HEK293 (cell line): ENCODE measurements around the gene CHST12.

ENCODE experiments used
- CTCF ChIA-PET: fragments of 350-600 bp; formaldehyde crosslinking; extraction: SDS; loops from one replicate; lab custom pipeline; 2021; ENCODE audit warnings: antibody characterized with exemption; lab: Yijun Ruan, JAX
- POLR2A ChIA-PET: fragments of 300-600 bp; formaldehyde crosslinking; extraction: SDS; loops from one replicate; lab custom pipeline; 2020; ENCODE audit warnings: antibody characterized with exemption, inconsistent platforms; lab: Yijun Ruan, JAX
- H3K27ac ChIP-seq: fragments of 200-500 bp; sonication (Bioruptor generic); 2 replicates; pipeline ENCODE4 v1.5.1; 2014; ENCODE audit warnings: low read depth, low read length, control low read depth, inconsistent platforms; ENCODE audit errors: extremely low read depth
- H3K36me3 ChIP-seq, 2 experiments: fragments of 200-500 bp in 1 of 2; sonication (Bioruptor generic) in 1 of 2; 1 replicate in 1 of 2; 2 replicates in 1 of 2; pipeline ENCODE4 v1.5.1; 2014 to 2017; ENCODE audit warnings: inconsistent platforms in 2 of 2, low read length in 2 of 2; ENCODE audit not compliant: control insufficient read depth in 2 of 2, insufficient read depth in 1 of 2
- H3K4me1 ChIP-seq: fragments of 200-500 bp; sonication (Bioruptor generic); 2 replicates; pipeline ENCODE4 v1.5.1; 2014; ENCODE audit warnings: mild to moderate bottlenecking, low read length, inconsistent platforms; ENCODE audit not compliant: control insufficient read depth, insufficient read depth
- H3K4me3 ChIP-seq: 2 replicates; pipeline ENCODE4 v1.5.1; 2011; ENCODE audit warnings: low read depth, mild to moderate bottlenecking, control low read depth, low read length, moderate library complexity
- H3K9me3 ChIP-seq: fragments of 200-500 bp; sonication (Bioruptor generic); 2 replicates; pipeline ENCODE4 v1.5.1; 2014; ENCODE audit warnings: low read depth, low read length, inconsistent platforms; ENCODE audit not compliant: control insufficient read depth, insufficient read depth
- ELK4 ChIP-seq: IDR thresholded peaks from 2 replicates; pipeline ENCODE4 v1.6.1; 2011; ENCODE audit warnings: mild to moderate bottlenecking, low read depth, low read length, borderline replicate concordance
- HOXA7 ChIP-seq: sonication (generic); formaldehyde crosslinking; IDR thresholded peaks from 2 replicates; pipeline ENCODE4 v1.8.1; 2022; ENCODE audit warnings: missing genetic modification reagents, borderline replicate concordance
- IKZF3 ChIP-seq: fragments of 450-650 bp; IDR thresholded peaks from 2 replicates; pipeline ENCODE4 v1.5.0; 2018; ENCODE audit warnings: missing biosample characterization, mild to moderate bottlenecking, missing genetic modification characterization, moderate library complexity
- MEIS1 ChIP-seq: sonication (generic); formaldehyde crosslinking; IDR thresholded peaks from 2 replicates; pipeline ENCODE4 v1.8.1; 2022; ENCODE audit warnings: missing genetic modification reagents, mild to moderate bottlenecking, borderline replicate concordance
- SCRT2 ChIP-seq: fragments of 450-650 bp; formaldehyde crosslinking; IDR thresholded peaks from 2 replicates; pipeline ENCODE4 v1.5.1; 2016; ENCODE audit warnings: missing biosample characterization, missing genetic modification characterization
- SP3 ChIP-seq: fragments of 450-650 bp; formaldehyde crosslinking; IDR thresholded peaks from 2 replicates; pipeline ENCODE4 v1.5.1; 2016; ENCODE audit warnings: missing biosample characterization, missing genetic modification characterization
- TCF7L2 ChIP-seq: IDR thresholded peaks from 2 replicates; pipeline ENCODE4 v1.6.1; 2011; ENCODE audit warnings: low read depth, mild to moderate bottlenecking, inconsistent platforms, low read length, moderate library complexity, borderline replicate concordance
- YY1 ChIP-seq: fragments of 450-650 bp; formaldehyde crosslinking; IDR thresholded peaks from 2 replicates; pipeline ENCODE4 v1.5.1; 2018; ENCODE audit warnings: missing biosample characterization, missing genetic modification characterization
- ZBTB1 ChIP-seq: fragments of 450-650 bp; formaldehyde crosslinking; IDR thresholded peaks from 2 replicates; pipeline ENCODE4 v1.5.1; 2016; ENCODE audit warnings: missing biosample characterization, missing genetic modification characterization
- ZBTB10 ChIP-seq: fragments of 450-650 bp; formaldehyde crosslinking; IDR thresholded peaks from 2 replicates; pipeline ENCODE4 v1.5.1; 2016; ENCODE audit warnings: missing biosample characterization, missing genetic modification characterization
- ZBTB17 ChIP-seq: fragments of 450-650 bp; formaldehyde crosslinking; IDR thresholded peaks from 2 replicates; pipeline ENCODE4 v1.5.1; 2016; ENCODE audit warnings: missing biosample characterization, missing genetic modification characterization
- ZBTB20 ChIP-seq: fragments of 450-650 bp; formaldehyde crosslinking; IDR thresholded peaks from 2 replicates; pipeline ENCODE4 v1.5.1; 2016; ENCODE audit warnings: missing biosample characterization, missing genetic modification characterization
- ZEB2 ChIP-seq: fragments of 450-650 bp; formaldehyde crosslinking; IDR thresholded peaks from 2 replicates; pipeline ENCODE4 v1.5.1; 2016; ENCODE audit warnings: missing biosample characterization, missing genetic modification characterization
- ZNF138 ChIP-seq: fragments of 450-650 bp; formaldehyde crosslinking; IDR thresholded peaks from 2 replicates; pipeline ENCODE4 v1.5.1; 2016; ENCODE audit warnings: missing biosample characterization, missing genetic modification characterization, borderline replicate concordance
- ZNF214 ChIP-seq: fragments of 450-650 bp; formaldehyde crosslinking; IDR thresholded peaks from 2 replicates; pipeline ENCODE4 v1.5.1; 2017; ENCODE audit warnings: missing biosample characterization, mild to moderate bottlenecking, missing genetic modification characterization, borderline replicate concordance
- ZNF266 ChIP-seq: fragments of 450-650 bp; formaldehyde crosslinking; IDR thresholded peaks from 2 replicates; pipeline ENCODE4 v1.5.1; 2016; ENCODE audit warnings: missing biosample characterization, missing genetic modification characterization, low read depth
- ZNF280C ChIP-seq: fragments of 450-650 bp; formaldehyde crosslinking; IDR thresholded peaks from 2 replicates; pipeline ENCODE4 v1.5.1; 2016; ENCODE audit warnings: missing biosample characterization, missing genetic modification characterization
- ZNF302 ChIP-seq: fragments of 450-650 bp; formaldehyde crosslinking; IDR thresholded peaks from 2 replicates; pipeline ENCODE4 v1.5.1; 2016; ENCODE audit warnings: missing biosample characterization, missing genetic modification characterization, low read depth
- ZNF391 ChIP-seq: fragments of 450-650 bp; formaldehyde crosslinking; IDR thresholded peaks from 2 replicates; pipeline ENCODE4 v1.5.1; 2016; ENCODE audit warnings: low read depth, missing biosample characterization, missing genetic modification characterization, borderline replicate concordance
- ZNF555 ChIP-seq: fragments of 450-650 bp; formaldehyde crosslinking; conservative IDR thresholded peaks from 2 replicates; pipeline ENCODE4 v1.5.1; 2017; ENCODE audit warnings: missing biosample characterization, mild to moderate bottlenecking, missing genetic modification characterization, inconsistent platforms
- ZNF585B ChIP-seq: fragments of 450-650 bp; formaldehyde crosslinking; IDR thresholded peaks from 2 replicates; pipeline ENCODE4 v1.5.1; 2016; ENCODE audit warnings: missing biosample characterization, missing genetic modification characterization
- ZNF664 ChIP-seq: fragments of 450-650 bp; formaldehyde crosslinking; IDR thresholded peaks from 2 replicates; pipeline ENCODE4 v1.5.1; 2016; ENCODE audit warnings: missing biosample characterization, missing genetic modification characterization
- ZNF677 ChIP-seq: fragments of 450-650 bp; IDR thresholded peaks from 2 replicates; pipeline ENCODE4 v1.5.0; 2018; ENCODE audit warnings: missing biosample characterization, mild to moderate bottlenecking, missing genetic modification characterization, moderate library complexity
- ZSCAN30 ChIP-seq: fragments of 450-650 bp; IDR thresholded peaks from 2 replicates; pipeline ENCODE4 v1.5.1; 2018; ENCODE audit warnings: missing biosample characterization, mild to moderate bottlenecking, missing genetic modification characterization, moderate library complexity
- ZSCAN4 ChIP-seq: fragments of 450-650 bp; formaldehyde crosslinking; IDR thresholded peaks from 2 replicates; pipeline ENCODE4 v1.5.1; 2017; ENCODE audit warnings: missing biosample characterization, missing genetic modification characterization
- ZSCAN5A ChIP-seq: fragments of 450-650 bp; formaldehyde crosslinking; IDR thresholded peaks from 2 replicates; pipeline ENCODE4 v1.5.1; 2016; ENCODE audit warnings: missing biosample characterization, missing genetic modification characterization

Gene CHST12

GRCh38 chr7:2471022-2471329 is 67.6 kb downstream of the CHST12 start (continued):
- TF ChIP-seq SCRT2 (tag by site-specific recombination), result no peak
- no peak for TF ChIP-seq ZNF302 (tag by site-specific recombination)
- no peak for TF ChIP-seq ZNF138
- no peak for TF ChIP-seq HOXA7 (CRISPR knock-in tag)
- TF ChIP-seq ZBTB17 (tag by site-specific recombination), result no peak

- Histone ChIP-seq H3K4me1 (no peaks in the 10 kb centered on the region), H3K36me3 (no peaks in the 10 kb centered on the region), H3K4me3 (no peak overlapping the region), H3K27ac (0 out of 2 replicates have a peak overlapping the region, but pooled peaks have one; percentile 3), H3K9me3 (no peaks in the 10 kb centered on the region)
- TF ChIP-seq ZNF391 (tag by site-specific recombination) (no peak), IKZF3 (no peak), ZBTB1 (tag by site-specific recombination) (no peak), ZSCAN4 (no peak), ZEB2 (tag by site-specific recombination) (no peak), ZBTB10 (tag by site-specific recombination) (no peak), ZBTB20 (tag by site-specific recombination) (no peak), SP3 (tag by site-specific recombination) (no peak)
- ChIA-PET CTCF (interaction anchor here (0.6 to 8.0 kb wide), 2 partner anchors 19 to 892 kb away, joined by 6 to 106 read pairs; no protein-coding TSS in a partner anchor), POLR2A (interaction anchor here (0.6 kb wide), 1 partner anchor 485 kb away, joined by 3 read pairs; no protein-coding TSS in a partner anchor)
Measured at GRCh38 chr7:2471396-2471795, 68.0 kb downstream of the CHST12 start.

- POLR2A ChIA-PET, result no interaction called here
- Histone ChIP-seq H3K27ac (no peak overlapping the region), H3K4me1 (no peaks in the 10 kb centered on the region), H3K9me3 (no peaks in the 10 kb centered on the region), H3K36me3 (no peaks in the 10 kb centered on the region), H3K4me3 (no peak overlapping the region)
- CTCF ChIA-PET, result interaction anchor here (0.7 to 0.9 kb wide), 4 partner anchors 8 to 1172 kb away, joined by 3 to 6 read pairs (median 4); no protein-coding TSS in a partner anchor
- no peak for TF ChIP-seq MEIS1 (CRISPR knock-in tag)
- TF ChIP-seq ZNF214 (tag by site-specific recombination), result no peak
- TF ChIP-seq ZNF677, result no peak
- no peak for TF ChIP-seq ZSCAN30 (tag by site-specific recombination)
- TF ChIP-seq ZNF555, result no peak
- TF ChIP-seq ELK4, result no peak
- TF ChIP-seq ZSCAN5A (tag by site-specific recombination), result no peak
- TF ChIP-seq HOXA7 (CRISPR knock-in tag), result no peak
- no peak for TF ChIP-seq ZNF585B
- TF ChIP-seq ZNF280C (tag by site-specific recombination), result no peak
- TF ChIP-seq ZBTB20 (tag by site-specific recombination), result no peak
- TF ChIP-seq ZNF664 (tag by site-specific recombination), result no peak
- TF ChIP-seq ZNF266 (tag by site-specific recombination), result no peak
- no peak for TF ChIP-seq ZNF391 (tag by site-specific recombination)
- TF ChIP-seq TCF7L2, result no peak
- no peak for TF ChIP-seq YY1 (tag by site-specific recombination)
Measured at GRCh38 chr7:2472739-2473138, 69.3 kb downstream of the CHST12 start.
